H54 (cell line): ENCODE data around the gene FBP1.

ENCODE experiments used
- DNase-seq: peaks from one replicate; pipeline ENCODE4 v3.0.0; 2011; ENCODE audit warnings: low spot score, mixed read lengths; ENCODE audit not compliant: insufficient read length
- FAIRE-seq: peaks from 3 replicates; lab custom pipeline; 2011; peaks lifted over from hg19 to GRCh38; lab: Jason Lieb, UNC
- POLR2A ChIP-seq: IDR thresholded peaks from 2 replicates; pipeline ENCODE4 v1.6.1; 2011; ENCODE audit warnings: low read depth, mild to moderate bottlenecking, low read length

The FBP1 gene

GRCh38 chr9:94668418-94668927, 29.2 kb upstream of the FBP1 start:
- no peak for TF ChIP-seq POLR2A
- no peak for DNase-seq
- FAIRE-seq, result no peak

- FAIRE-seq, result no peak
- TF ChIP-seq POLR2A, result no peak
- no peak for DNase-seq
These were observed 27.2 kb upstream of the FBP1 start for GRCh38 chr9:94666364-94667099.

- FAIRE-seq, result no peak
These were observed 26.3 kb upstream of the FBP1 start for GRCh38 chr9:94665613-94666012.

GRCh38 chr9:94664801-94665200, 25.5 kb upstream of the FBP1 start:
- TF ChIP-seq POLR2A, result no peak
- FAIRE-seq (no peak), DNase-seq (no peak)

More at GRCh38 chr9:94665613-94666012, 26.3 kb upstream of the FBP1 start:
- no peak for TF ChIP-seq POLR2A
- DNase-seq, result no peak

GRCh38 chr9:94663640-94664039, 24.3 kb upstream of the FBP1 start:
- no peak for FAIRE-seq

GRCh38 chr9:94663140-94663539, 23.8 kb upstream of the FBP1 start:
- DNase-seq, result no peak
- FAIRE-seq, result no peak
- TF ChIP-seq POLR2A, result no peak

More at GRCh38 chr9:94663640-94664039, 24.3 kb upstream of the FBP1 start:
- no peak for DNase-seq
- TF ChIP-seq POLR2A, result no peak

GRCh38 chr9:94657021-94657725, 17.9 kb upstream of the FBP1 start:
- TF ChIP-seq POLR2A, result no peak
- DNase-seq, result no peak
- no peak for FAIRE-seq

DNA sequence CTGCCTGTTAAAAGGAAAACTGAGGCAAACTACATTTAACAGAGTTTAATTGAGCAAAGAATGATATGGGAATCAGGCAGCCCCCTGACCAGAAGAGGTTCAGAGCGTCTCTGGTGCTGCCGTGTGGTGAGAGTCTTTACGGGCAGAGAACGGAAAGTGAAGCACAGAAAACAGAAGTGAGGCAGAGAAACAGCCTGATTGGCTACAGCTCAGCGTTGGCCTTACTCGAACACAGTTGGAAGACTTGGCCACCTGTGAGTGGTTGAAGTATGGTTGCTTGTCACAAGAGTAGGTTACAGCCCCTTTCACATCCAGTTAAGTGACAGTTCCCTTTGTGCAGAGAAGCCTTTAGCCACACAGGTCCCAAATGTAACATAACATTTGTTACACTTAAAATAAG, 16.9 kb upstream of the FBP1 start:
- no peak for FAIRE-seq
- DNase-seq, result no peak
- no peak for TF ChIP-seq POLR2A

- no peak for FAIRE-seq
- no peak for TF ChIP-seq POLR2A
- no peak for DNase-seq
These were observed 16.4 kb upstream of the FBP1 start for GRCh38 chr9:94655739-94656138.

- TF ChIP-seq POLR2A, result no peak
- FAIRE-seq (no peak), DNase-seq (no peak)
These were observed 15.0 kb upstream of the FBP1 start for GRCh38 chr9:94654165-94654894.

- FAIRE-seq, result no peak
These were observed 11.6 kb upstream of the FBP1 start for GRCh38 chr9:94650949-94651348.

GRCh38 chr9:94649100-94649819, 9.9 kb upstream of the FBP1 start:
- DNase-seq (peak; percentile 85), FAIRE-seq (peak; percentile 64)
- TF ChIP-seq POLR2A, result no peak

More at GRCh38 chr9:94650949-94651348, 11.6 kb upstream of the FBP1 start:
- no peak for TF ChIP-seq POLR2A
- no peak for DNase-seq

GRCh38 chr9:94648185-94648584, 8.9 kb upstream of the FBP1 start:
- peak; percentile 50 for DNase-seq
- FAIRE-seq, result no peak
- no peak for TF ChIP-seq POLR2A
